IPS-11a (cell line): ENCODE data around the gene ZNF32.

ENCODE experiments used
- H3K4me3 ChIP-seq: one replicate; pipeline ENCODE4 v1.5.1; 2013; ENCODE audit warnings: low read depth, low read length, control low read depth

ZNF32 gene, protein sequence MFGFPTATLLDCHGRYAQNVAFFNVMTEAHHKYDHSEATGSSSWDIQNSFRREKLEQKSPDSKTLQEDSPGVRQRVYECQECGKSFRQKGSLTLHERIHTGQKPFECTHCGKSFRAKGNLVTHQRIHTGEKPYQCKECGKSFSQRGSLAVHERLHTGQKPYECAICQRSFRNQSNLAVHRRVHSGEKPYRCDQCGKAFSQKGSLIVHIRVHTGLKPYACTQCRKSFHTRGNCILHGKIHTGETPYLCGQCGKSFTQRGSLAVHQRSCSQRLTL

GRCh38 chr10:43648398-43649184 is at the start of gene ZNF32:
Gene ZNF32 (minus strand): TSS chr10:43648881. CDS start chr10:43646133, 2,748 bp downstream.
- peak within 1 kb of the TSS; percentile 53 for H3K4me3 ChIP-seq

- H3K4me3 ChIP-seq = no peak overlapping the region
These were observed 49.5 kb upstream of the ZNF32 start for GRCh38 chr10:43698156-43698555.

DNA sequence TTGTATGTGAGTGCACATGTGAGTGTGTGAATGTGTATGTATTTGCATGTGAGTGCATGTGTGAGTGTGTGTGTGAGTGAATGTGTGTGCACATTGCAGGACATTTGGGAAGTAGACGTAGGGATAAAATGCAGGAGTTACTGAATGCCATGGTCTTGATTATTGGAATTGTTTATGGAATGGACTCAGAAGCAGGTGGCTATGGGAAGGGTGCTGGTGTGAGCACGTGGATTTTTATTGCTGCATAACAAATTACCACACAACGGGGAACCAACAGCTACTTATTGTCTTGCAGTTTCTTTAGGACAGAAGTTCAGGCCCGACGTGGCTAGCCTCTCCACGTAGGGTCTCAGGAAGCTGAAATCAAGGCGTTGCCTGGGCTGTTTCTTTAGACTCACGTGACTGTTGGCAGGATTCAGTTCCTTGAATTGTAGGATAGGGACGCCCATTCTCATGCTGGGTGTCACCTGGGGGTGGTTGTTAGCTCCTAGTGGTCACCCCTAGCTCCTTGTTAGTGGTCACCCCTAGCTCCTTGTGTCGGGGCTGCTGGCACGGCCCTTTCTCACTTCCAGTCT is 48.3 kb upstream of the ZNF32 start:
- H3K4me3 ChIP-seq = no peak overlapping the region

- no peak overlapping the region for H3K4me3 ChIP-seq
These were observed 47.0 kb upstream of the ZNF32 start for GRCh38 chr10:43695730-43696129.

DNA sequence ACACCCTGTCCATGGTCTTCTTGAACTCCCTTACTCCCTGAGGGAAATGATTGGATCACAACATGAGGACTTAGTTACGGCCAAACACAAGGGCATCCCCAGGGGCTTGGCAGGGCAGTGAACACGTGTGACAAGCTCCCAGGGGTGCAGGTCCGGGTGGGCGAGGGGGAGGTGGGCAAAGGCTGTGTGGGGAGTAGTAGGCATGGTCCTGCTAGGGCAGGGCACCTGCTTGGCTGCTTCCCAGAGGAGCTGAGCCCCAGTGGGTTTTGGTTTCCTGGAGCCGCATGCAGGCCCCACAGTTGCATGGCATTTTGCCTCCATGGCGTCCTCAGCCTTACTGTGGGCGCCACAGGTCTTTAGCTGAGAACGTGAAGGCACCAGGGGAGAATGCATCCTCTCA is 46.6 kb upstream of the ZNF32 start:
- H3K4me3 ChIP-seq = no peak overlapping the region

GRCh38 chr10:43694526-43694925 is 45.8 kb upstream of the ZNF32 start:
- no peak overlapping the region for H3K4me3 ChIP-seq

DNA sequence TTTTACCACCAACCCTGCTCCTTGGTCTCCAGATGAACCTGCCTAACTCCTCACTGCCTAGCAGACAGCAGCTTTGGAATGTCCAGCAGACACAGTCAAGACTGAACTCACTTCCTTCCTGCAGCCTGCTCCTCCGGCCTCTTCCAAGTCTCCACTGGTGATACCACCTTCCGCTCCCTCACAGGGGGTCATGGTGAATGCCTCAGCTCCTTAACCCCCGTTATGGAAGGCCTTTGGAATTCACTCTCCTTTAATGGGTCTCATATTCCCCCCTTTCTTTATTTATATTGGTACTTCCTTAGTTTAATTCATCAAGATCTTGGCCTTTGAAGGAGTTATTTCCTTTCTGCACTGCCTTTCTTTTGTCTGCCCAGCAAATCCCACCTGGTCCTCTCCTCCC is 44.9 kb upstream of the ZNF32 start:
- H3K4me3 ChIP-seq = no peak overlapping the region

DNA sequence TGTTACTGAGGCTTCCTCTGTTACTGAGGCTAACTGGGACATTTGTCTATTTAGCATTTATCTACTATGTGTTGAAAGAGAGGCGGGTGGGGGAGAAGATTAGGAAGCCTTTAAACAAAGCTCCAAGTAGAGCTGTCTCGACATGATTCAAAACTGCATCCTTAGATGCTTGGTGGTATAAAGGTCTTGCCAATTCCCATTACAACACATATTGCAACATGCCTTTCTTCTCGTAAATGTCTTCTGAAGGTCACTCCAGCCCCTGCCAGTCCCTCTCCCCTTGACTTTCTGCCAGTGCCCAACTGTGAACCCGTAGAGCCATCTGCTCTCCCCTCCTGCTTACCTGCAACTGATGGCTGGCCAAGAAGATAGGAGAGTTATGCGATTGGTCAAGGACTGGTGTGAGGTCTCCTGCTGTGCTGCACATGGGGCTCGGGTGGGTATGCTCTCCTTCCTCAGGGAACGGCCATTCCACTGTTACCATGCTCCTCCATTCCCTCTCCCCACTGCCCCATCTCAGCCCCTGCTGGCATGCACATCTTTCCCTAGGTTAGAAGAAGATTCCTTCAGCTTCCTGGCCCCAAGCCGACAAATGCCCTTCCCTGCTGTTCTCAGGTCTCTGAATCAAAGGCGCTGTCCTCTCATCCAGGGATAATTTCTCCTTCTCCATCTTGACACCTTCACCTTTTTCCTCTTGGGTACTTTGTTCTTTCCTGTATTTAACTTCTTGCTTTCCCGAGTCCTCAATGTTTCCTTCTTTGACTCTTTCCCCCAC is 43.6 kb upstream of the ZNF32 start:
- H3K4me3 ChIP-seq = no peak overlapping the region

DNA sequence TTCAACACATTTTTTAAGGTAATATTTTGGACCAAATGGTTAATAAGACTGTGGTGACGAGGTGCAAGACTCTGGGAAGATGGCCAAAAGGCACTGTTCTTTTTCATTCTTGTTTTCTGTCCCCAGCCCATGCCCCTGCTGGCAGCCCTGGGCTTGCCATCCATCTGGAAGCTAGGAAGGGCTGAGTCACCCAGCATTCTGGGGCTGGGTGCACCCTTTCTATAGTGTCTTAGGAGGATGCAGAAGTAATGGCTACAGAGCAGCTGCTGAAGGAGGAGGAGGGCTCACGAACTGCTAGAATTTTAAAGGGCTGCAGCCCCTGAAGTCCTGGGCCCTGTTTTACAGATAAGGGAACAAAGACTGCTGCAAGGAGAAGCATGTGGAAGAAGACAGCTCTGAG is 42.8 kb upstream of the ZNF32 start:
- H3K4me3 ChIP-seq = no peak overlapping the region

GRCh38 chr10:43689955-43690771 is 41.5 kb upstream of the ZNF32 start:
- H3K4me3 ChIP-seq = peak overlapping the region; percentile 62

GRCh38 chr10:43689618-43689954 is 40.9 kb upstream of the ZNF32 start:
- H3K4me3 ChIP-seq = peak overlapping the region; percentile 62

- H3K4me3 ChIP-seq = no peak overlapping the region
These were observed 40.4 kb upstream of the ZNF32 start for GRCh38 chr10:43689007-43689491.

DNA sequence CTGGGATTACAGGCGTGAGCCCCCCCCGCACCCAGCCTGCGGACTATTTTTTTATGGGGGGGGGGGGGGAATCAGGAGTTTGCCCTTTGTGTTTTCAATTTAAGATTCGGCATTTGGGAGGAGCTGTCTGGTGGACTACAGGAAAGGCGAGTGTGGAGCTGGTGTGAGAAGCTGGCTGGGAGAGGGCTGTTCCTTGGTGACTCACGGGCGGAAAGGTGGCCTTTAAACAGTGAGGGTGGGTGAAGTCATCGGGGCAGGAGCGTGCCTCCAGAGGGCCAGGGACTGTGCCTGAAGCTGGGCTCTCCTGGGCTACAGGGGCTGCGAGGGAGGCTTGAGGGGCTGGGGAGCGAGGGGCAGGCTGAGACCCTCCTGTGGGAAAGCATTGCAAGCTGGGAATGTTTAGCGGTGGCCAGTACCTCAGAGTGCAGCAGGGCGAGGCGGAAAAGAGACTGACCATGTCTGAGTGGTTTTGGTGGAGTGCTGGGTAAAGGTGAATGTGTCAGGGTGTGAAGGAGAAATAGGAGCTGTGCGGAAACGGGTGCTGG is 39.7 kb upstream of the ZNF32 start:
- H3K4me3 ChIP-seq = no peak overlapping the region

GRCh38 chr10:43687373-43687772 is 38.7 kb upstream of the ZNF32 start:
- no peak overlapping the region for H3K4me3 ChIP-seq

GRCh38 chr10:43686414-43686813 is 37.7 kb upstream of the ZNF32 start:
- H3K4me3 ChIP-seq = no peak overlapping the region

DNA sequence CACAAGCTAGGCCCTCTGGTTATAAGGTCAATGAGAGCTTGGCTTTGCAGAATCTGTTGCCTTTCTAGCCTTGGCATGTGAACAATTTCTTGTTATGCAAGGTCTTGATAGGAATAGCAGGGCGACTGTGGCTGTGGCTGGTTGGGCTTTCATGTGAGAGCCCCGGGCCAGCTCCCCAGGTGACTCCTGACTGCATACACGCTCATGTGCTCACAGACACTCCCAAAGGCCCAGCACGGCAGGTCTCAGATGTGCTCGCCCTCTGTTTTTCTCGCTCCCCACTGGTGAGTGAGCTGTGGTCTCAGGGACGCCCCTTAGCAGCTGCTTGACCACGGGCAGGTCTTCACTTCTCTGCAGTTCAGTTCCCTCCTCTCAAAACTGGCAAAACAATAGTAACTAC is 37.1 kb upstream of the ZNF32 start:
- no peak overlapping the region for H3K4me3 ChIP-seq

DNA sequence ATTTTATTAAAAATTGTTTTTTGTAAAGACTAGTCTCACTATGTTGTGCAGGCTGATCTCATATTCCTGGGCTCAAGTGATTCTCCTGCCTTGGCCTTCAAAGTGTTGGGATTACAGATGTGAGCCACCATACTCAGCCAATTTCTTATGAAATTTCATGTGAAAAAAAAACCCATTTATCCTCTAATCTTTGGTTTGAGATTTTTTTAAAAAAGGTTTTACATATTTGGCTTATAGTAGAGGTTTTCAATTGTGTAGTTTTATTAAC is 35.5 kb upstream of the ZNF32 start:
- H3K4me3 ChIP-seq = no peak overlapping the region

DNA sequence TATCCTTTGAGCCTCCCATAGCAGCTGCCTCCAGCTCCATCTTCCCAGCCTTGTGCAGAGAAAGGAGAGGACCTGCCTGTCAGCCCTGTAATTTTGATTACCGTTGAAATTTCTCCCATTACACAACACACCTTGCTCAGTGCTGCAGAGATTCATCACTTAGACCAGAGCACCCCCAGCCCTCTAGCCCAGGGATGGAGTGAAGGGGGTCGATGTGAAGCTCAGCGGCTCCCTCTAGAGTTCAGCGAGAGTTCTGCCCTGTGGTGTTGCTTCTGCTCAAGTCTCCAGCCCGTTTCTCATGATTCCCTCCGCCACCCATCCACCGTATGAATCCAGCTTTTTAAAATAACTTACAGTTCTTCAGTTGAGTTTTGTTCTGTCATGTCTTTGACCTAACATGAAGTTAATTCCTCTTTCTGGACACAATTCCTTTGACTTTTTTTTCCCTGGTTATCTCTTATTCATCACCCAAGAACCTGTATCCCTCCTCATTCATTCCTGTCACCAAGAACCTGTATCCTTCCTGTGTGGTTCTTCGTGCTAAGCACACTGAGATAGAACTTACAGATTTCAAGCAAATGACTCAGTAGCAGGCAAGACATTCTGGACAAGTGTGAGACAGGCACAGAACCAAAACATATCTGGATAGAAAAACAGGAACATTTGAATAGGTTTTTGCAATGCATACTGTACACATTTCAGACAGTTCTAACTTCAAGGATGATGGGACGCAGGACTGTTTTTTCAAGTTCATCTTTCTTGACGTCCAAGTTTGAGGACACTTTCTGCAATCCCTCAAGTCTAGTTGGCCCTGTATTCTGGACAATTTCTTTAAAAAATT is 35.0 kb upstream of the ZNF32 start:
- no peak overlapping the region for H3K4me3 ChIP-seq

DNA sequence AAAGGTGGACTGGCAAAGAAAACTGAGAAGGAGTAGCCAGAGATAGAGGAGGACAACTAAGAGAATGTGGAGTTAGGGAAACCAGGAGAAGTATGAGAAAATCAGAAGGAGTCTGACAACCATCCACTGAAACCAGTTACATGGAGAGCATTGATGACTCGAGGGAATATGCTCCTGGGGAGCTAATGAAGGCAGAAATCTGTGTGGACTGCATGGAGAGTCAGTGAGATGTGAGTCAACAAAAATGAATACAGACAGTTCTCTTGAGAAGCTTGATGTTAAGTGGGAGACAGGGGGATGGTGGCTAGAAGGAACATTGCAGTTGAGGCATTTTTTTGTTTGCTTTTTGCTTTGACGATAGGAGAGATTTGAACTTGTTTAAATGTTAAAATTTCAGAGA is 34.3 kb upstream of the ZNF32 start:
- H3K4me3 ChIP-seq = no peak overlapping the region

GRCh38 chr10:43681721-43682120 is 33.0 kb upstream of the ZNF32 start:
- H3K4me3 ChIP-seq = no peak overlapping the region
